Measurements from ENCODE around the gene DNAJC25.
"Not testable (repeated sequence)": the region's sequence is repeated elsewhere in the genome, so short reads cannot be mapped to it uniquely, and the experiment has no call there.

Gene DNAJC25

DNA sequence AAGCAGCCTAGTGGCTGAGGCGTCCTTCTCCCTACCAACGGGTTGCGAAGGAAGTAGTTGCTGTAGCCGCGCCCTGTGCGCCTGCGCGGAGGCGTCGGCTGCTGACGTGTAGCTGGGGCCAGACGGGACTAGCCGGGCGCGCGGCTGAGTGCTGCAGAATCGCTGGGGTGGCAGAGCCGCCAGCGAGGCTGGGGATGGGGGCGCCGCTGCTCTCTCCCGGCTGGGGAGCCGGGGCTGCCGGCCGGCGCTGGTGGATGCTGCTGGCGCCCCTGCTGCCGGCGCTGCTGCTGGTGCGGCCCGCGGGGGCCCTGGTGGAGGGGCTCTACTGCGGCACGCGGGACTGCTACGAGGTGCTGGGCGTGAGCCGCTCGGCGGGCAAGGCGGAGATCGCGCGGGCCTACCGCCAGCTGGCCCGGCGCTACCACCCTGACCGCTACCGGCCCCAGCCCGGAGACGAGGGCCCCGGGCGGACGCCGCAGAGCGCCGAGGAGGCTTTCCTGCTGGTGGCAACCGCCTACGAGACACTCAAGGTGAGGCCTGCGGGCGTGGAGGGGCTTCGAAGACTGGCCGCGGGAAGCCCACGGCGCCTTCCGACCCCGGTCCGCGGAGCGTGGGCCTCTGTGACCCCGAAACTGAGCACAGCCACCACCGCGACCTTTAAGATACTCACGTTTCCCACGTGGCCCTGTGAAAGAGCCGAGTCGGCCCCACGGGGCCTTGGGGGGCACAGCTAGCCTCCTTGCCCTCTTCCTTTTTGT is at the start of gene DNAJC25:
TSS of gene DNAJC25 (plus strand) at position 121 of the 758 bp plus-strand sequence. CDS start at position 195, 74 bp downstream.
- DNase-seq = peak; percentile 96

DNA sequence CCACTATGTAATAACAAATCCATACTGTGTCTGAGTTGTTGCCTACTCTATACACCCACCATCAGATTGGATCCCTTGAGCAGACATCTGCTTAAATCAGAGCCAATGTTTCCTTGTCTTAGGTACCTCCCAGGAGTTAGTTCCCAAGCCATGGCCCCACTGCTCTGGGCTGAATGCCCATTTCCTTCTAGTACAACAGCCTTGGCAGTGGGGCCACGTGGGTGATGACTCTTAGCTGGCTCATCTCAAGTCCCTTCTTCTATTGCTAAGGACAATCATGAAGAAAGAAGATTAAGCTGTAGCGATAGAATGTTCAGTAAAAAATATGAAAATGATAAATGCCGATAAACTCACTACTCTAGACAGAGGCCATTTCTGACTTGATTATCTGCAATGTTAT is 48.2 kb upstream of the DNAJC25 start:
- no peak for DNase-seq

DNA sequence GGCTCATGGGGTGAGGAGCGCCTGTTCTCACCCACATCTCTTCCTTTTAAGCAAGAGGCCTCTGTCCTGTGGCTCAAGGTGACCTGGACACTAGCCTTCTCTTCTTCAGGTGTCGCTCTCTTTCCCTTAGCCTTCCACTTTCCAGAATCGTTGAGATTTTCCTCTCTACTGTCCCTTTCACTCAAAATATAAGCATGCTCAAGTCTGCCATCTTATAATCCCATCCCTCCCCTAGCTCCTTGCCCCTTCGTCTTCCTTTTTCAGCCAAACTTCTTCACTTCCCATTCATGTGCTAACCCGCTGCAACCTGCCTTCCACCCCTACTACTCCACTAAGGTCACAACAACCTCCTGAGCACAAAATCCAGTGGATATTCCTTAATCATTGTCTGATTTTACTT is 44.8 kb upstream of the DNAJC25 start:
- no peak for DNase-seq

DNA sequence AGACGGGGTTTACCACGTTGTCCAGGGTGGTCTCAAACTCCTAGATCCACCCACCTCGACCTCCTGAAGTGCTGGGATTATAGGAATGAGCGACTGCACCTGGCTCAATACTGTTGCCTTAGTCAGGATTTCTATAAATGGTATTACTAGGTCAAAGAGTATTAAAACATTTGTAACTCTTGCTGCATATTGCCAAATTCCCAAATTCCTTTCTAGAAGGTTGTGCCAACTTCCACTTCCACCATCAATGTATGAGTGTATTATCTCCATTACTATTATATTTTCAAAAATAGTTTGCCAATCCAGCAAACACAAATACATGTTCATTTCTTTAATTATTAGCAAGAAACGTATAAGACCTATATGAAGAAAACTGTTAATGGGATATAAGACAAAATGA is 42.3 kb upstream of the DNAJC25 start:
- DNase-seq = no peak

DNA sequence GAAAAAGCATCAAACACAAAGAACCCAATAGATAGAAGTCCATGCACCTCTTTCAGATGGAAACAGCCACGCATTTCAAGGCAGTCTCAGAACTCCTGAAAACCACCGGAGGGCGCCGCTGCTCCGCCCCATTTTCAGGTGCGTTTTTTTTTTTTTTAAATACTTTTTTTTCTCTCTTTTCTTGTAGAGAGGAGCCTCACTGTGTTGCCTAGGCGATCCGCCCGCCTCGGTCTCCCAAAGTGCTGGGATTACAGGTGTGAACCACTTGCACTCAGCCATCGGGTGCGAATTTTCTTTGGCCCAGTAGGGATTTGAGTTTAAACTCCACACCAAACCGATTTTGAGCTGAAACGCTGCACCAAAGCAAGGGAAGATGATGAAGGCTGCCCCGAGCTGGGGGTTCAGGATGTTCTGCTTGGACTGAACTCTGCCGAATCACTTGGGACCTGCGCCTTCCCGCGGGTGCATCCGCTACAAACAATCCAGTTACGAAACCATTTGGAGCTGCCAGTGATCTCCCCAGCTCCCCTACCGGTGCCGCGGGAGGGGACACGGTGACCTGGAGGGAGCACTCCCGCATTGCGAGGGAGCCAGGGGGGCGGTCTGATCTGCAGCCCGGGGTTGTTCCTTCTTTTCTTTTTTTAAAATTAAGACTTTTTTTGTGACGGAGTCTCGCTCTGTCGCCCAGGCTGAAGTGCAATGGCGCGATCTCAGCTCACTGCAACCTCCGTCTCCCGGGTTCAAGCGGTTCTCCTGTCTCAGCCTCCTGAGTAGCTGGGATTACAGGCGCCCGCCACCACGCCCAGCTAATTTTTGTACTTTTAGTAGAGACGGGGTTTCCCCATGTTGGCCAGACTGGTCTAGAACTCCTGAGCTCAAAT is 33.0 kb upstream of the DNAJC25 start:
- DNase-seq = peak; percentile 63

DNA sequence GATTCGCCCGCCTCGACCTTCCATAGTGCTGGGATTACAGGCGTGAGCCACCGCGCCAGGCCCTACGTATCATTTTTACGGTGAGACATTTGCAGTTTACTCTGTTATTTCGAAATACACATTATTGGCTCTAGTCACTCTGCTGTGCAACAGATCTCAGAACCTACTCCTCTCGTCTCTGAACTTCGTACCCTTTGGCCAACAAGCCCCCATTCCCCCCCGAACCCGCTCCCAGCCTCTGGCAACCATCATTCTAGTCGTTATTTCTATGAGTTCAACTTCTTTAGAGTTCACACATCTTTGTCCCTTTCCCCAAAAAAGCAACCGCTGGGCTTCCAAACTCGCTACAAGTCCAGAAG is 32.4 kb upstream of the DNAJC25 start:
- DNase-seq = peak; percentile 10

DNA sequence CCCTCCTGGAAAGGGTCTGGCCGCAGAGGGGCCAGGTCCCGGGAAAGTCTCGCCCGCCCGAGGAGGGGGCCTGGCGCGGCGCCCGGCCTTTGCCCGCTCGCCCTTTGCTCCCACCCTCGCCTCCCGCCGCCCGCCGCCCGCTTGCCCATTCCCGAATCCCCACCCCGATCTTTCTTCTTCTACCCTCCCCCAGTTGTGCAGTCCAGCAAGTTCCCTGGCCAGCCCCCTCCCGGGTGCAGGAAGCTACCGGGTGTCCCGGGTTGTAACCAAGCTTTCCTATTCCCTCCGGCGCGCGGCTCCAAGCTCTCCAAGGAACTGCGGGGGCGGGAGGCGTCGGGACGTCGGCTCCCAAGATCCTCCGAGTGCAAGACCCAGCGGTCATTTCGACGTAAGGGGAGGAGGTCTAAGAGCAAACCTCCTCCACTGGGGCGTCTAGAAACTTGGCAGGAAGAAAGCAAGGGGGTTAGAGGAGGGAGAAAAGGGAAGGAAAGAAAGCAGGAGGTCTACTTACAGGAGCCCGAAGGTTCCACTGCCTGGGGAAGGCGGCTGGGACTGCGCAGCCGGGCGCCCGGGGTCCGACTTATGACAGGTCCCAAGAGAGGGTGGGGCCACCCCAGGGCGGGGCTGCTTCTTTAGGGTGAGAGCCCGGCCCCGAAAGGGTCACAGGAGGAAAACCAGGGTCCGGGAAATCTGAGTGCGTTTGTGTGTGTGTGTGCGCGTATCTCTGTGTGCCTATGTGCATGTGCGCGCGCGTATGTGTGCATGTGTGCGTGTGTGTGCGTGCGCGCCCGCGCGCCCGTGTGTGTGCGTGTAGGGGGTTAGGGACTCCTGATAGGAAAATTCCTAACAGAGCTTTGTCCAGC is 31.8 kb upstream of the DNAJC25 start, which contains the start of gene PTGR1:
TSS of gene PTGR1 (minus strand) at position 556 of the 863 bp plus-strand sequence. CDS start 2,225 bp downstream, outside the sequence.
- DNase-seq = peak; percentile 6

DNA sequence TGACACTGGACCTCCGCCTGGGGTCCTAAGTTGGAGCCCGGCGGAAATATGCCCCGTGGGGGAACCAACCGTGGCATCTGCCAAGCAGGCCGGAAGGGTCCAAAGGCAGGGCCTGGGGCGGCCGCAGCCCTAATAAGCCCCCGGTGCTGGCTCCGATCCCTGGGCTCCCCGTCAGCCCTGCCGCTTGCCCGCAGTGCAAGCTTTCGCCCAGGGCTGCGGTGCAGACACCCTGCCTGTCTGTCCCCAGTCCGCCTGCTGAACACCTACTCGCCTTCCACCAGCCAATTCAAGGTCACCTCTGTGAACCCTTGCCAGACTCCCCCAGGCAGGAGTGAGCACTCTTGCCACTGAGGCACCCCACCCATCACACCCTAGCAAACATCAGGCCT is 31.2 kb upstream of the DNAJC25 start:
- no peak for DNase-seq

DNA sequence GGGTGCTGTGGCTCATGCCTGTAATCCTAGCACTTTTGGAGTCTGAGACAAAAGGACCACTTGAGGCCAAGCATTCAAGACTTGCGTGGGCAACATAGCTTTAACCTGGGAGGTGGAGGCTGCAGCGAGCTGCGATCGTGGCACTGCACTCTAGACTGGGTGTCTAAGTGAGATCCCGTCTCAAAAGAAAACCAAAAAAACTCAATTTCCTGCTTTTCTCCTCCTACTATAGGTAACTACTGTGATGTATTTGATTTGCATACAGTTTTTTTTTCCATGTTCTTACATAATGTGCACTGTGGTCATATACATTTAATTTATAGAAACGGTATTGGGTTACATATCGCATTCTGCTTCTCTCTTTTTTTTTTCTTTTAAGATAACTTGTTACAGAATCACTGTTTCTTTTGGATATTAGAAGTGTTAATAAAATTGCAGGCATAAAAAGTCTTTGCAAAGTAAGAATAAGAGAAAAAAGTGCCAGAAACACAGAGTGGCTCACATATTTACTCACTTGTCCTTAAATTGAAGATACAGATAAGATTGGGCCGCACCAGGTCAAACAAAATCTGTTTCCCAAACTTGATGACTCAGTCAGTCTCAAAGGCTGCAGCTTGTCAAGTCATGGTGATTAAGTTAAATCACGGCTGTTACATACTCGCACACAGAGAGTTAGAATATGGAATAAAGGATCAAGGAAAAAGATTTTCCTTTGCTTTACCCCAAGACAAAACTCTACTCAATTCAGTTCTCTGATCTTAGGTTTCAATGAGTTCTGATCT is 29.7 kb upstream of the DNAJC25 start:
- no peak for DNase-seq

DNA sequence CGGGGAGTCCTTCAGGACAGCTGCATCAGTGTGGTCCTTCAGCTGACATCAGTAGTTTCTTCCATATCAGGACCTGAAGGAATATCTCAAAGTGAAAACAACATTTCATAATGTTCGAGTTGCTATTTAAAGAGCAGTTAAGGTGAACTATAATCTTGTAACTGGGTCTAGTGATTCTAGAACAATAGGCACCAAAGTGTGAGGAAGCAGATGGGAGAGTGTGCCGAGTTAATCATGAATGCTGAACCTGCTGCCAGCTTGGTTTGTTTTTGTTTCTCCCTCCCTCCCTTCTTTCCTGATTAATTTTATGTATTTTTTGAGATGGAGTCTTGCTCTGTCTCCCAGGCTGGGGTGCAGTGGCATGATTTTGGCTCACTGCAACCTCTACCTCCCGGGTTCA is 28.1 kb upstream of the DNAJC25 start:
- no peak for DNase-seq

DNA sequence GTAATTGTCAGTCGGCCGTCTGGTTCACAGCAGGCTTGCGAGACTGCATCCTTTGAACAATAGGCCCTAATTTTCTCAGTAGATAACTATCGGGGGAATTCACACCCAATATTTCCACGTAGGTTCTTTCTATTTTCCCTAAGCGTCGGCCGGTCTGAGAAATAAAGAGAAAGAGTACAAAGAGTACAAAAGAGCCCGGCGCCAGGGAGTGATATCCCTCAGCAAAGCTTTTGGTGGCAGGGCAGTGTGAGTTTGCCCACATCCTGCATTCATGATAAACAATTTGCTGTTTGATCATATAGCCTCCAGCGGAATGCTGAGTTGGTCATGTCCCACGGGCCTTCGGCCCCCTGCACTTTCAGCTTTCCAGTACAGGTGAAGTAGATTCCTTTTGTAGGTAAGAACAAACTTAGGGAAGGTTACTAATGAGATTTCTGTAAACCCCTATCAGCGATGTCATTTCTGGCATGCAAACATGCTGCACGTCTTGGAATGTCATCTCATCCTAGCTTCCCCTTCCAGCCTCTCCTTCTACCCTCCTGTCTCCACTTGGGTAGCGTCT is 27.0 kb upstream of the DNAJC25 start:
- DNase-seq = no peak

DNA sequence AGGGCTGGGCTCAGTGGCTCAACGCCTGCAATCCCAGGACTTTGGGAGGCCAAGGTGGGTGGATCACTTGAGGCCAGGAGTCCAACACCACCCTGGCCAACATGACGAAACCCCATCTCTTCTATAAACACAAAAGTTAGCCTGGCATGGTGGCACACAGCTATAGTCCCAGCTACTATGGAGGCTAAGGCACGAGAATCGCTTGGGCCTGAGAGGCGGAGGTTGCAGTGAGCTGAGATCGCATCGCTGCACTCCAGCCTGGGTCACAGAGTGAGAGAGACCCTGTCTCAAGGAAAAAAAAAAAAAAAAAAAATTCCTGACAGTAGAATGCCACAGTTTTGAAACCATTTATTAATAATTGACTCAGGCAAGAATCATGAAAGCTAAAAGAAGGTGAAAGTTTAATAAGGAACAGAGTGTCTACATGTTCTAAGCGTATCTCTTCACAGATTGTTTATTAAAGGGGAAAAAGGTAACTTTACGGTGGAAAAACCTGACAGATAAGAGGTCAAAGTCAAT is 26.0 kb upstream of the DNAJC25 start:
- DNase-seq = no peak

DNA sequence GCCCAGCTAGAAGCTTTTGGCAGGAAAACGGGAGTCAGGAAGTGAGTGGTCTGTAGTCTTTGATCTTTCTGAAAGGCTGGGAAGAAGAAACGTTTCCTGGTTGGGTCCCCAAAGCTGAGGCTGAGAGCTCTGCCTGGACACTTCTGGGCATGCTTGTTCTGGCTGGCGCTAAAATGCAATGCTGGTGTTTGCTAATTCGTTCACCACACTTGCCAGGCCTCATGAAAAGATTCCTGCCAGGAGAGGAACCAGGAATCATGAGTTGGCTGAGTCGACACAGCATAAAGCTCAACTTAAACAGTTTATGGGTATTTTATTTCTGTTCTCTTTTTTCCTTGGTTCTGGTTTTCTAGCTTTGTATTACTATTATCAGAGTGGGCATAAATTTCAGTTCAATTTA is 21.0 kb upstream of the DNAJC25 start:
- DNase-seq = no peak

DNA sequence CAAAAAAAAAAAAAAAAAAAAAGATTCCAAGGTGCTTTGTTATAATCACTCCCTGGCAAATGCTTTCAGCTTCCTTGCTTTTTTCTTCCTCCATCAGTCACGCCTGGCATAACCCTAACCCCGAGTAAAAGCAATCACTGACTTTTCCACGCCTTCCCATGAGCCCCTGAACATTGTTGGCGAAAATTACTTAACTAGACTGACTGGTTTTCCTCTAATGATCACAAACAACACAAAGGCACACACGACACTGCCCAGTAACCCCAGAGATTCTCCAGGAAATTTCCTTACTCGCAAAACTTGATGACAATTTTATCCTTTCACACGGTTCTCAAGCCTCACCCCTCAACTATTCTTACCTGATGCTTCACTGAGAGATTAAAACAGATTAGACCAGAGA is 20.3 kb upstream of the DNAJC25 start:
- DNase-seq = no peak

DNA sequence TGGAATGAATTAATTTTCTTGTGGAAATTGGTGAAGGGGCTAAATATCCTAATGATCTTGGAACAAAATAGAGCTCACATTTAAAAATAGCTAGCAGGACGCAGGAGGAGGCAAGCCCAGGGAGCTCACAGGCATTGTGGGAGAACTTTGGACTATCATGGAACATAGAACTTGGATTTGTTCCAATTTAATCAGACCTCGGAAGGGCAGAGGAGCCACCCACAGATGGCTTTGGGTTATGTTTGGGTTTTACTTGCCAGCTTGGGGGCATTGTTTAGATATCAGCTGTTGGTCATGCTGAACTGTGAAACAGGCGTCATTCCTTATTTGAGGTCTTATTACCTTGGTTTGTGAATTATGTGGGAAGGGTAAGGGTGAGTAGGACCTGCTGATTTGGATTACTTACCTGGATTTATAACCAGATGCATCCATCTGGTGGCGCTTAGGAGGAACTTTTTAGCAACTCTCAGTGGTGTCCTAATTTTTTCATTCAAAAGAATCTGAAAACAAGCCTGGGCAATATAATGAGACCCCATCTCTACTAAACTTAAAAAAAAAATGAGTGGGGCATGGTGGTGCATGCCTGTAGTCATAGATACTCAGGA is 17.6 kb upstream of the DNAJC25 start:
- DNase-seq = no peak

DNA sequence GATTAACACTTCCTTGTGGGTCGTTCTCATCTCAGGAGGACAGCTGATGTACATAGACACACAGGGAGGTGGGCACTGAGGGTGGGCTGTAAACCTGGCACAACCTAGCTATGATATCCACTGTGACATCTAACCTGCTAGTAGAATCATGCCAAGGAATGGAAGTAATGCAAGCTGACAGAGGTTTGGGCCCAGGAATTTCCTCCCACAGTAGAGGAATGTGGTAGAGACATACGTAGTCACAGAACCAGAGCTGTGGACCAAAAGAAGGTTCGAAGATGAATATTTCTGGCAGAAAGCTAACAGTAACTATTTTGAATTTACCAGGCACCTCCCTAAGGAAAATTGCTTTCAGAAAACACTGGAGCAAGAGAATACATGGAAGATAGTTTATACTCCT is 15.2 kb upstream of the DNAJC25 start:
- DNase-seq = no peak

DNA sequence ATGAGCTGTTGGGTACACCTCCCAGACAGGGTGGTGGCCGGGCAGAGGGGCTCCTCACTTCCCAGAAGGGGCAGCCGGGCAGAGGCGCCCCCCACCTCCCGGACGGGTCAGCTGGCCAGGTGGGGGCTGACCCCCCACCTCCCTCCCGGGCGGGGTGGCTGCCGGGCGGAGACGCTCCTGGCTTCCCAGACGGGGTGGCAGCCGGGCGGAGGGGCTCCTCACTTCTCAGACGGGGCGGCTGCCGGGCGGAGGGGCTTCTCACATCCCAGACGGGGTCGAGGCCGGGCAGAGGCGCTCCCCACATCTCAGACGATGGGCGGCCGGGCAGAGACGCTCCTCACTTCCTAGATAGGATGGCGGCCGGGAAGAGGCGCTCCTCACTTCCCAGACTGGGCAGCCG is 13.8 kb upstream of the DNAJC25 start:
- not testable (repeated sequence) for DNase-seq

DNA sequence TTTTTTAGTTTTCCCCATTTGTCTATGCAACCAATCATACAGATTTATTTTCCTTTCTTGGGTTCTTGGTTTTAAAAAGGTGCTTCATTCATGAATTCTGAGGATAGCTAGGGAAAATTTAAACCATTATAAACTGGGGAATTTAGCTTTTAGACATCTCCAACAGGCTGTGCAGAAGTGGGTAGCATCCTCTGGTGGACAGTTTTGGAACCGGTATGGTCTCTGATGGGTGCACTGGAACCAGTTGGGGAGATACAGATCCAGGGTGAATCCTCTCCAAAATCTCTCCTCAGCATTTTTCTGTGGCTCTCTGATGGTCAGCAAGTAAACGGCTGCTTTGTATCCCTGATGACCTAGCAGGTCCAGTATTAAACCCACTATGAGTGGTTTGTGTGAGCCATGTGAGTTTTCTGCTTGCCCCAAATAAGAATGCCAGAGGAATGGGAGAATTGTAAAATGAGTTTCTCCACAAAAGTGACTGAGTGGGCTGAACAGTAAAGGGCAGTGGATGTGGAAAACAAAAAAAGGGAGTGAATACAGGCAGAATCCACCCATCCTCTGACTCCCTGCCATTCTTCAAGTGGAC is 9.1 kb upstream of the DNAJC25 start:
- peak; percentile 35 for DNase-seq

DNA sequence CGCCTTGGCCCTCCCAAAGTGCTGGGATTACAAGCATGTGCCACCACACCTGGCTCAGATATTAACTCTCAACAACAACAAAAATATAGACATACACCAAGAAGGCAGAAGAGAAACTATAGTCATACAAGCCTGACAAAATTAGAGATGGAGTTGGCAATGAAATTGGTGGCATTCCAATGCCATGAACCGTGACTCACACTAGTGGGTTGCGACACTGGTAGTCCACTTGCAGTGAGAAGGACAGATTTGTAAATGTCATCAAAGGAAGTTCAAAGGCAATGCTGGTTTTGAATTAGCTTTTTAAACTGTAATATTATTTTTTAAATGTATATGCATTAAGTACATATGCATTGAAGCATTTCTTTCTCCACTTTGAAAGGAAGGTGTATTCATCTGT is 8.5 kb upstream of the DNAJC25 start:
- DNase-seq = no peak

DNA sequence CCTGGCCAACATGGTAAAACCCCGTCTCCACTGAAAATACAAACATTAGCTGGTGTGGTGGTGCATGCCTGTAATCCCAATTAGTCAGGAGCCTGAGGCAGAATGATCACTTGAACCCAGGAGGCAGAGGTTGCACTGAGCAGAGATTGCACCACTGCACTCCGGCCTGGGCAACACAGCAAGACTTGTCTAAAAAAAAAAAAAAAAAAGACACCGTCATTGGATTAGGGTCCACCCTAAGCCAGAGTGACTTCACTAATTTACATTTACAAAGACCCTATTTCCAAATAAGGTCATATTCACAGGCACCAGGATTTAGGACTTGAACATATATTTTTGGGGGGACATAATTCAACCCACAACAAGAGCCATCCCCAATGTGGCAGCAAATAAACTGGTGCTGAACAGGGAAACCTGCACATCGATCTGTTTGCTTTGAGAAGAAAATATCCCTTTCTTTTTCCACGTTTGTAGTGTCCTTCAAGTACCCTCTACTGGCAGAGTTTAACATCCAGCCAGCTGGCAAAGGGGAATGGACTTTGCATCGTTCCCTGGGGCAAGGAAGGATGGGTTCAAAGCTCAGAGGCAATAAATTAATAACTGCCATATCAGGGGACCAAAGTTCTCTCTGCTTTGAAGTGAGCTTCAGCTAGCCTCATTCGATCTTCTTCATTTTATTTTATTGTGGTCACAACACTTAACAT is 3.7 kb upstream of the DNAJC25 start:
- no peak for DNase-seq
